Peyer's patch (tissue), 4 donors: ENCODE measurements around the gene RPL19. TPM values are rescaled to one million over a fixed set of nuclear protein-coding genes. Genes with fewer than 3 reads are reported as not detected.
A peak's percentile ranks its signal among the peaks of the same experiment; 100 is the strongest.

Experiments
- DNase-seq, 3 donors: peaks; one replicate each; pipeline ENCODE4 v3.0.0-alpha.2; 2017 to 2019
- H3K27ac ChIP-seq, 4 donors: fragments of 200-600 bp; sonication (generic); one replicate each; pipeline ENCODE4 v1.5.1; 2016 to 2019
- H3K27me3 ChIP-seq, 2 donors: fragments of 200-600 bp; sonication (generic); one replicate each; pipeline ENCODE4 v1.5.1; 2019
- H3K36me3 ChIP-seq, 3 donors: fragments of 200-600 bp; sonication (generic); one replicate each; pipeline ENCODE4 v1.5.1; 2016 to 2019
- H3K4me1 ChIP-seq, 4 donors: fragments of 200-600 bp; sonication (generic); one replicate each; pipeline ENCODE4 v1.5.1; 2016 to 2019
- H3K4me3 ChIP-seq, 4 donors: fragments of 200-600 bp; sonication (generic); 1 replicate in 3 of 4; 2 replicates in 1 of 4; pipeline ENCODE4 v1.5.1; 2016 to 2019; ENCODE audit warnings: mild to moderate bottlenecking in 1 of 4
- H3K9me3 ChIP-seq, 4 donors: fragments of 200-600 bp; sonication (generic); one replicate each; pipeline ENCODE4 v1.5.1; 2016 to 2019; ENCODE audit warnings: mild to moderate bottlenecking in 1 of 4
- POLR2A ChIP-seq, 2 donors: fragments of 450-650 bp; IDR thresholded peaks; one replicate each; pipeline ENCODE4 v1.5.1; 2017; ENCODE audit warnings: antibody characterized with exemption in 2 of 2, mild to moderate bottlenecking in 2 of 2, moderate library complexity in 2 of 2
- total RNA-seq, 4 donors: library from RNA; depleted of rRNA; stranded (reverse); fragments of >200 nt; gene quantifications; one replicate each; pipeline ENCODE4 v1.1.0, GENCODE V29; 2016
- TF ChIP-seq, protein P1 (sequence below), 6 experiments: fragments of 450-650 bp in 4 of 6; fragments of 200-600 bp in 2 of 6; sonication (generic) in 1 of 6; IDR thresholded peaks; one replicate each; pipeline ENCODE4 v1.5.1; 2017 to 2019; ENCODE audit warnings: antibody characterized with exemption in 6 of 6, mild to moderate bottlenecking in 3 of 6, moderate library complexity in 1 of 6

The RPL19 gene
- total RNA-seq, 4 donors from 2014 or later: 932 to 2,029 (median 1,420) TPM

DNA sequence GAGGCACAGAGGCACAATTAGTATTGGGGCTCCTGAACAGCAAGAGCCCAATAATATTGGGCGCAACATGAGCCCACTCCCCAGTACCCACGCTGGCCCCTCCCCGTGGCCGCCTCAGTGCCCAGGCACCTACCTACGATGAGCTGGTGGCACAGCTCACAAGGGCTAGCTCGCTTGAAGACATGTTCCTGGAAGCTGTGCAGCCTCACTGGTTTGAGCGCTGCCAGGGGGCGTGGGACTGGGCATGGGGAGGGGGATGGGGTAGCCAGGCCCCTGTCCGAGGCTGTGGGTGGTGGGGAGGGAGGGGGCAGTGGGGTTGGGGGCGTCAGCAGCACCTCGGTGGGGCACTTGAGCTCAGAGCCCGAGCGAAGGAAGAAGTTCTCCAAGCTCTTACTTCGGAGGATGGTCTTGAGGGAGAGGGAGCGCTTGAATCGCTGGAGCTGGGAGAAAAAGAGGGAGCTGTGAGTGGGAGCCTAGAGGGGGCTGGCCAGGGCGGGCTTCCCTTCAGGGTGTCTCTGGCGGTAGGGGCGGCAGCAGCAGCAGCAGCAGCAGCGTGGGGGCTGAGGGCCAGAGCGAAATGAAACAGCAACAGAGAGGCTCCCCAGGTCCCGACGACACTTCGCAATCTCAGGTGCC is 17.8 kb downstream of the RPL19 start:
- peak in 1 of 3 donors; percentile 45 for DNase-seq
- no peak overlapping the region for H3K4me3 ChIP-seq
- TF ChIP-seq, protein P1, sequence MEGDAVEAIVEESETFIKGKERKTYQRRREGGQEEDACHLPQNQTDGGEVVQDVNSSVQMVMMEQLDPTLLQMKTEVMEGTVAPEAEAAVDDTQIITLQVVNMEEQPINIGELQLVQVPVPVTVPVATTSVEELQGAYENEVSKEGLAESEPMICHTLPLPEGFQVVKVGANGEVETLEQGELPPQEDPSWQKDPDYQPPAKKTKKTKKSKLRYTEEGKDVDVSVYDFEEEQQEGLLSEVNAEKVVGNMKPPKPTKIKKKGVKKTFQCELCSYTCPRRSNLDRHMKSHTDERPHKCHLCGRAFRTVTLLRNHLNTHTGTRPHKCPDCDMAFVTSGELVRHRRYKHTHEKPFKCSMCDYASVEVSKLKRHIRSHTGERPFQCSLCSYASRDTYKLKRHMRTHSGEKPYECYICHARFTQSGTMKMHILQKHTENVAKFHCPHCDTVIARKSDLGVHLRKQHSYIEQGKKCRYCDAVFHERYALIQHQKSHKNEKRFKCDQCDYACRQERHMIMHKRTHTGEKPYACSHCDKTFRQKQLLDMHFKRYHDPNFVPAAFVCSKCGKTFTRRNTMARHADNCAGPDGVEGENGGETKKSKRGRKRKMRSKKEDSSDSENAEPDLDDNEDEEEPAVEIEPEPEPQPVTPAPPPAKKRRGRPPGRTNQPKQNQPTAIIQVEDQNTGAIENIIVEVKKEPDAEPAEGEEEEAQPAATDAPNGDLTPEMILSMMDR (IDR thresholded peaks at IDR 0.05): no peak
- no peak for TF ChIP-seq POLR2A (IDR thresholded peaks at IDR 0.05)
- no peaks in the 10 kb centered on the region for H3K27me3 ChIP-seq
- H3K4me1 ChIP-seq: no peaks in the 10 kb centered on the region
- no peaks in the 10 kb centered on the region for H3K36me3 ChIP-seq
- no peak overlapping the region for H3K27ac ChIP-seq
- H3K9me3 ChIP-seq: peaks cover 0 to 6% (median 0%) of the 10 kb centered on the region in 4 donors

- H3K36me3 ChIP-seq: no peaks in the 10 kb centered on the region
- no peak overlapping the region for H3K27ac ChIP-seq
- no peak for DNase-seq
- H3K27me3 ChIP-seq: no peaks in the 10 kb centered on the region
- TF ChIP-seq POLR2A (IDR thresholded peaks at IDR 0.05): no peak
- TF ChIP-seq, protein P1 (IDR thresholded peaks at IDR 0.05): no peak
- peaks cover 0 to 6% (median 0%) of the 10 kb centered on the region in 4 donors for H3K9me3 ChIP-seq
- H3K4me3 ChIP-seq: no peak overlapping the region
- H3K4me1 ChIP-seq: no peaks in the 10 kb centered on the region
These were observed 18.8 kb downstream of the RPL19 start for GRCh38 chr17:39218906-39219305.

- no peak for DNase-seq
- no peak overlapping the region for H3K4me3 ChIP-seq
- TF ChIP-seq, protein P1 (IDR thresholded peaks at IDR 0.05): no peak
- no peak overlapping the region for H3K27ac ChIP-seq
- peaks cover 0 to 1% of the 10 kb centered on the region in 2 donors for H3K27me3 ChIP-seq
- H3K9me3 ChIP-seq: peaks cover 0 to 6% (median 0%) of the 10 kb centered on the region in 4 donors
- H3K36me3 ChIP-seq: no peaks in the 10 kb centered on the region
- H3K4me1 ChIP-seq: peaks cover 0 to 2% (median under 1%) of the 10 kb centered on the region in 4 donors
These were observed 19.6 kb downstream of the RPL19 start for GRCh38 chr17:39219647-39220154.

GRCh38 chr17:39221572-39221971 is 21.5 kb downstream of the RPL19 start:
- Histone ChIP-seq H3K9me3 (peaks cover 0 to 6% (median 0%) of the 10 kb centered on the region in 4 donors), H3K4me1 (peaks cover 0 to 19% (median 14%) of the 10 kb centered on the region in 4 donors), H3K36me3 (no peaks in the 10 kb centered on the region), H3K27me3 (peaks cover 0 to 14% of the 10 kb centered on the region in 2 donors), H3K27ac (no peak overlapping the region), H3K4me3 (no peak overlapping the region)
- no peak for DNase-seq
- no peak for TF ChIP-seq POLR2A (IDR thresholded peaks at IDR 0.05)
- TF ChIP-seq, protein P1 (IDR thresholded peaks at IDR 0.05): no peak

- peaks cover 0 to 6% (median 0%) of the 10 kb centered on the region in 4 donors for H3K9me3 ChIP-seq
- H3K4me3 ChIP-seq: no peak overlapping the region
- no peaks in the 10 kb centered on the region for H3K36me3 ChIP-seq
- no peak for DNase-seq
- peaks cover 0 to 14% of the 10 kb centered on the region in 2 donors for H3K27me3 ChIP-seq
- no peak for TF ChIP-seq POLR2A (IDR thresholded peaks at IDR 0.05)
- TF ChIP-seq, protein P1 (IDR thresholded peaks at IDR 0.05): no peak
- H3K4me1 ChIP-seq: peaks cover 0 to 19% (median 14%) of the 10 kb centered on the region in 4 donors
- no peak overlapping the region for H3K27ac ChIP-seq
These were observed 22.1 kb downstream of the RPL19 start for GRCh38 chr17:39222151-39222550.
